HG02870 (cell line): ENCODE data around the gene FAM110A.
"Not testable (repeated sequence)": the region's sequence is repeated elsewhere in the genome, so short reads cannot be mapped to it uniquely, and the experiment has no call there.

Experiments used
- ATAC-seq: cut with Tn5 transposase; IDR thresholded peaks from one replicate; pipeline ENCODE4 v1.9.1; 2021; ENCODE audit warnings: mild to moderate bottlenecking, moderate library complexity; ENCODE audit not compliant: unreplicated experiment

FAM110A gene

GRCh38 chr20:833450-834150 is at the start of gene FAM110A:
Gene FAM110A (plus strand): TSS chr20:833715. CDS start chr20:844805, 11,090 bp downstream.
- peak; percentile 97 for ATAC-seq

DNA sequence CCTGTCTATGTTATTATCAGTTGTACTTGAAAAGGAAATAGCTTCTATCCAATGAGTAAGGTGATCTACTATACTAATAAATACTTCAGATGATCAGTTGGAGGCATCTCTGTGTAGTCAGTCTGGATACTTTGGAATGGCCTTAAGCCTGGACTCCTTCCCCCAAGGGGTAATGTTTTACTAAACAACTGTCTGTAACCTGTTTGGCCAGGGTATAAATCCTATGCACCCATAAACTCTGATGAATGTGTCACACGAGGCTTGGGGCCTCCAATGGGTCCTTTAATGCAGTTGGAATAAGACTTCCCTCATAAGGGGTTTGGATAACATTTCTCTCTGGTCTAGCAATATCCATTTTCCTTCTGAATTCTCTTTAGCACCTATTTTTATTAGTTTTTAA is 45.7 kb upstream of the FAM110A start:
- no peak for ATAC-seq

DNA sequence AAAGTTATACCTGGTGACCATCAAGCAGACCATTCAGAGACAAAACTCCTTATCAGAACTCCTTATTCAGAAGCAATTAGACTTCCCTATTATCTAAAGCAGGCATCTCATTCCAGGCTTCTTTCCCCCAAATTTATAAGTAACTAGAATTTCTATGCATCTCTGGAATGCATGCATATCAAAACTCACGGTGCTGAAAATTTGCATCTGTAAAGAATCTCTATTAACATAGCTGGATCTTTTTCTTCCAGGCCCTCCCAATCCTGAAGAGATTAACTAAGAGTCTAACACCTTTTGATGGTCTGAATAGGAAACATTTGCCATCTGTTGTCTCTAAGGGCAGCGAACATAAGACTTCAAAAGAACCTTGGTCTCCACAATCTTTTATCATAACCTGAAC is 42.5 kb upstream of the FAM110A start:
- ATAC-seq: no peak

GRCh38 chr20:792248-792647 is 41.3 kb upstream of the FAM110A start:
- ATAC-seq: no peak

DNA sequence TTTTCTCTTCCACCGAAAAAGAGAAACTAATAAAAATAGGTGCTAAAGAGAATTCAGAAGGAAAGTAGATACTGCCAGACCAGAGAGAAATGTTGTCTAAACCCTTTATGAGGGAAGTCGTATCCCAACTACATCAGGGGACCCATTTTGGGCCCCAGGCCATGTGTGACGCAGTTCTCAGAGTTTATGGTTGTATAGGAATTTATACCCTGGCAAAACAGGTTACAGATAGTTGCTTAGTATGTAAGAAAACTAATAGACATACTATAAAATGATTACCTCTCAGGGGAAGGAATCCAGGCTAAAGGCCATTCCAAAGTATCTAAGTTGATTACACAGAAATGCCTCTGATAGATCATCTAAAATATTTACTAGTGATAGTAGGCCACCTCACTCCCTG is 36.6 kb upstream of the FAM110A start:
- no peak for ATAC-seq

GRCh38 chr20:798746-799145 is 34.8 kb upstream of the FAM110A start:
- ATAC-seq: not testable (repeated sequence)

DNA sequence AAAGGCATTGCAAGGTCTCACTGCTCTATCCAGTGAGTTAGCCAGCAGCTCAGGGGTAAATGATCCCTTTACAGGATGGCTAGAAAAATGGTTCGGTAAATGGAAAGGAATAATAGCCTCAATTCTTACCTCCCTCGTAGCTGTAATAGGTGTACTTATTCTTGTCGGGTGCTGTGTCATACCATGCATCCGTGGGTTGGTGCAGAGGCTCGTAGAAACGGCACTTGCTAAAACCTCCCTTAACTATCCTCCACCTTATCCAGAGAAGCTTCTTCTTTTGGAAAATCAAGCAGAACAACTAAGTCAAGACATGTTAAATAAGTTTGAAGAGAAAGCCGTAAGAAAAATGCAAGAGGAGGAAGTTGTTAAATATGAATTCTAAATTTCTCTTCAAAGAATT is 33.5 kb upstream of the FAM110A start:
- ATAC-seq: not testable (repeated sequence)

DNA sequence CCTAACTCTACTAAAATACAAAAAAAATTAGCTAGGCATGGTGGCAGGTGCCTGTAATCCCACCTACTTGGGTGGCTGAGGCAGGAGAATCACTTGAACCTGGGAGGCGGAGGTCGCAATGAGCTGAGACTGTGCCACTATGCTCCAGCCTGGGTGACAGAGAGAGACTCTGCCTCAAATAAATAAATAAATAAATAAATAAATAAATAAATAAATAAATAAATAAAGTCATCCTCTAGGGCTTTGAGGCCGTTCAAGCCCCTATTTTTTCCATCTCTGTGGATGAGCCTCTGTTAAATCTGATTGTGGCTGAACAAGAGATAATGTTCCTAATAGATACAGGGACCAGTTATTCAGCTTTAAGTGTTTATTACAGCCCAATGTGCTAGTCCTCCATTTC is 31.8 kb upstream of the FAM110A start:
- ATAC-seq: no peak

DNA sequence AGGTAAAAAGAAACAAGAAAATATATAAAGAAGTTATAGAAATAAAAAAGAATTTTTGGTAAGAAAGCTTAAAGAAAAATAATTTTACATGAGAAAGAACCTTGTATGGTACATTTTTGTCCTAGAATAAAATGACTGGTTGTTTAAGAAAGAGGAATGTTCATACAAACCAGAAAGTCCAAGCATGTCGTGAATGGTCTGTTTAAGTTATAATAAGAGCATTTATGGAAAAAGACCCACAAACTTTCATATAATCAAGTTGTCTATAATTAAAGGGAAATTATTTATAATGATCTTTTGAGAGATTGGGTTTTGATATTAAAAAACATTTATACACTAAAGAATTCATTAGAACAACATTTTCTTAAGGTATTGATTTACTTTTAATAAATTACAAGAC is 27.8 kb upstream of the FAM110A start:
- no peak for ATAC-seq

GRCh38 chr20:811776-812434 is 21.6 kb upstream of the FAM110A start:
- ATAC-seq: not testable (repeated sequence)

DNA sequence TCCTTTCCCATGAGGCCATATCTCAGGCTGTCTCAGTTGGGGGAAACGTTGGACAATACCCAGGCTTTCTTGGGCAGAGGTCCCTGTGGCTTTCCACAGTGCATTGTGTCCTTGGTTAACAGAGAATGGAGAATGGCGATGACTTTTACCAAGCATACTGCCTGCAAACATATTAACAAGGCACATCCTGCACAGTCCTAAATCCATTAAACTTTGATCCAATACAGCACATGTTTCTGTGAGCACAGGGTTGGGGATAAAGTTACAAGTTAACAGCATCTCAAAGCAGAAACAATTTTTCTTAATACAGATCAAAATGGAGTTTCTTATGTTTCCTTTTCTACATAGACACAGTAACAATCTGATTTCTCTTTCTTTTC is 21.1 kb upstream of the FAM110A start:
- not testable (repeated sequence) for ATAC-seq

GRCh38 chr20:813390-813789 is 20.1 kb upstream of the FAM110A start:
- ATAC-seq: no peak

DNA sequence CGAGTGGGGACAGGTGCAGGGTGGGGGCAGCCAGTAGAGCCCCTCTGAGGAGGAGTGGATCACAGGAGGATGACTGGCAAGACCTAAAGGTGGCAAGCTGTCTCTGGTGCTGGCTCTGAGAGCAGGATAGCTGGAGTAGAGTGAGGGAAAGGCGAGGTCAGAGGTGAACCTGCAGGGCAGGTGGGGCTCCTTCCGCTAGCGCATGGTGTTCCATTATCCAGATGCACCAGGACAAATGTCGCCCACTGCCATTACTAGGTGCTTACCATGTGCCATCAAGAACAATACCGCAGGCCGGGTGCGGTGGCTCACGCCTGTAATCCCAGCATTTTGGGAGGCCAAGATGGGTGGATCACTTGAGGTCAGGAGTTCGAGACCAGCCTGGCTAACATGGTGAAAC is 18.3 kb upstream of the FAM110A start:
- ATAC-seq: no peak

DNA sequence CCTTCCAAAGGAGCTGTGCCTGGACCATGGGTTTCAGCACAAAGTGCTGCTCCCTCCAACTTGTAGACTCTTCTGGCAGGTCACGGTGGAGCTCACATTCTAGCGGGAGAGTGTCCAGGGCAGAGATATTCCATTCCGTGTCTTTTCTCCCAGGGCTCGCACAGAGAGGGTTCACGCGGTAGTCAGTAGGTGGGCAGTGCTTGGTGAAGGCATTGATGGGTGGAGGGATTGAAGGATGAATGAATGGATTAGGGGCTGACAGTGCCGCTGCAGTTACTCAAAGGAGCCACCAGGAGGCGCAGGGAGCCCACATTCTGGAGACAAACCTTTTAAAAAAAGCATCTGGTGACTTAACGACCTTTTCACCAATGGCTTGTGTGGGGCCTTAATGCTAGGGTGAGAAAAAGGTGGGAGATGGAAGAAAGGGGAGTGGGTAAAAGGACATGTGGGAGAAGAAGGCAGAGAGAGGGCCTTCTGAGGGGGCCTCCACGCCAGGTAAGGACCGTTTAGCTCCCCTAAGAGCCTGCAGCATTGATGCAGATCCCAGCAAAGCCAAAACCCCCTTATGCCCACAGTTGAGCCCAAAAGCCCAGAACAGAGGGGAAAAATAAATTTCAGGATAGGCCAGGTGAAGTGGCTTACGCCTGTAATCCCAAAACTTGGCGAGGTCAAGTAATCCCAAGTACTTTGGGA is 17.5 kb upstream of the FAM110A start:
- no peak for ATAC-seq

- no peak for ATAC-seq
Observed at GRCh38 chr20:818001-818664, 15.4 kb upstream of the FAM110A start.

DNA sequence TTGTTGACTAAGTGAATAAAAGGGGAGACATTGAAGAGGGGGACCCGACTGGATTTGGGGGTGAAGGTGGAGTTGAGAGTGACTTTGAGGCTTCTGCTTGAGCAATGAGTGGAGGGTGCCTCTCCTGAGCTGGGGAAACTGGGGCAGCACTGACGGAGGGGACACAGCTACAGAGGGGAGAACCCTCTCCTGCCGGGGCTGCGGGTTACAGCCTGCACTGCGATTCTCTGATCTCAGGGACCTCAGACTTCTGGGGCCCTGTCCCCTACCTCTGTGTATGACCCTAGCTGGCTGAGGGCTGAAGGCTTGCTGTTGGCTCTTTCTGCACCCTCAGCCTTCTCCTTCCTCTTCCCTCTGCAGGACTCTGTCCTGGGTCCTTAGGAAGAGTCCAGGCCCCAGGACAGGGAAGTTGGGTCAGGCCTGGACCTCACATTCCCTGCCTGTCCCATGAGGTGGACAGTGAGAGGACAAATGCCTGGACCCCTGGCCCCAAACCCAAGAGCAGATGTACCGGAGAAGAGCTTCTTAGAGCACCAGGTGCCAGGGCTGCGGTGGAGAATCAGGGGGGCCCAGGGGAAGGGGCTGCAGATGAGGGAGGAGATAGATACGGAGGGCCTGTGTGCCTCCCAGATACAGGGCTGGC is 13.7 kb upstream of the FAM110A start:
- no peak for ATAC-seq

DNA sequence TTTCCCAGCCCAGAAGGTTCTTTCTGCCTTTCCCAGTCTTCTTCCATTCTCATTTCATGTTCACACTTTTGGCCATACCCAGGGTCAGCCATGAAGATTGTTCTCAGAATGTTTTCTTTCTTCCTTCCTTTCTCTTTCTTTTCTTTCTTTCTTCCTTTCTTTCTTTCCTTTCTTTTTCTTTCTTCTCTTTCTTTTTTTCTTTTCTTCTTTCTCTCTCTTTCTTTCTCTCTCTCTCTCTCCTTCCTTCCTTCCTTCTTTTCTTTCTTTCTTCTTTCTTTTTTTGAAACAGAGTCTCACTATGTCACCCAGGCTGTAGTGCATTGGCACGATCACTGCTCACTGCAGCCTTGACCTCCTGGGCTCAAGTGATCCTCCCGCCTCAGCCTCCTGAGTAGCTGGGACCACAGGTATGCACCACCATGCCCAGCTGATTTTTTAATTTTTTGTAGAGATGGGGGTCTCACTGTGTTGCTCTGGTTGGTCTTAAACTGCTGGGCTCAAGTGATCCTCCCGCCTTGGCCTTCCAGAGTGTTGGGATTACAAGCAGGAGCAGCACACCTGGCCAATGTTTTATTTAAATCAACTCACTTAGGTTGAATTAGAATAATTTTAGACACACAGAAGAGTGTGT is 13.1 kb upstream of the FAM110A start:
- ATAC-seq: no peak

DNA sequence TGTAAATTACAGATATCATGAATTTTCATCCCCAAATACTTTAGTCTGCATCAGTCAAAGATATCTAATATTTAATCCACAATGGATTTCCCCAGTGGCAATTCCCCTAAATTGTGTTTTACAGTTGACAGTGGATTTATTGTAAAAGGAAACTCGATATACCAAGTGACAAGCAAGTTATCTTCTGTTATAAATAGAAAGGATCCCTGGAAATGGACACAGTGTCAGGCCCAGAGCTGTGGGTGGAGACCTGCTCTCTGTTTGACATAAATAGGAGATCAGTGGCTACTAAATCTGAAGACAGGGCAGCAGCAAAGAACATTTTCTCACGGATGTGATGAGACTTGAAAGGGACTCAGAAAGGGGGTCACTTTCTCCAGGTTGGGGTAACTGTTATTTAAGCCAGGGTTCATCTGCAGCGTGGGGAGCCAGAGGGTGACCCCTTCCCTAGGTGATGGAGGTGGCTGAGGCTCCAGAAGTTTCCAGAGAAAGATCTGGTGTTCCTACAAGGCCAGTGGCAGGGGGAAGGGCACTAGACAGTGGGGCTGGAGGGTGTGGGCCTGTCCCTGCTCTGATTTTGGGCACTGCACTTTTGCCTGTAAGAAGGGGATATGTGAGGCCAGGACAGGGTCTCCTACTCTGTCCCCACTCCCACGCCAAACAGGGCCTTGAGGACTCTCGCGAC is 12.3 kb upstream of the FAM110A start:
- no peak for ATAC-seq

DNA sequence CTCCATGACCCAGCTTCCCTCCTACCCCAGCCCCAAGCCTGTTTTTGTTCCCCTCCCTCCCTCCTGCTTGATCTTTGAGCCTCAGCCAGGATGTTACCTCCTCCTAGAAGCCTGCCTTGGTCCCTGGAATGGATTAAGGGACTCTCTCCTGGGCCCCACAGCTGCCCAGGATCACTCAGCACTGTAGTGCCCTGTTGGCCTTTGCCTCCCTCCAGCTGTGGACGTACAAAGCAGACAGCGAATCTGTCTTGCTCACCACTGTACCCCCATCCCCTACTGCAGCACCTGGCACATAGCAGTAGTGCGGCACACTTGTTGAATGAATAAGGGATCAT is 11.8 kb upstream of the FAM110A start:
- ATAC-seq: no peak
